GM06990 (cell line): ENCODE measurements around the gene PDYN.

Source experiments
- DNase-seq: peaks from one replicate; pipeline ENCODE4 v3.0.0-alpha.2; 2011; ENCODE audit not compliant: insufficient read length; ENCODE audit errors: extremely low read depth
- H3K27me3 ChIP-seq: replicated peaks from 2 replicates; pipeline ENCODE4 v1.6.0; 2011; ENCODE audit warnings: low read length; ENCODE audit not compliant: control insufficient read depth, insufficient read depth
- H3K36me3 ChIP-seq: 2 replicates; pipeline ENCODE4 v1.5.1; 2011; ENCODE audit warnings: low read length; ENCODE audit not compliant: control insufficient read depth, insufficient read depth
- H3K4me3 ChIP-seq: replicated peaks from 2 replicates; pipeline ENCODE4 v1.5.1; 2011; ENCODE audit warnings: low read depth, mild to moderate bottlenecking, control low read depth, low read length
- CTCF ChIP-seq: IDR thresholded peaks from 2 replicates; pipeline ENCODE4 v1.5.1; 2011; ENCODE audit warnings: low read length, control low read depth, mild to moderate bottlenecking, inconsistent platforms; ENCODE audit not compliant: insufficient read depth, poor library complexity, severe bottlenecking

Gene PDYN

GRCh38 chr20:1995531-1996310, 1.9 kb upstream of the PDYN start:
- Histone ChIP-seq H3K4me3 (no peak overlapping the region), H3K36me3 (no peaks in the 10 kb centered on the region), H3K27me3 (peaks cover 1% of the 10 kb centered on the region)
- no peak for DNase-seq
- no peak for TF ChIP-seq CTCF

- Histone ChIP-seq H3K36me3 (no peaks in the 10 kb centered on the region), H3K4me3 (no peak overlapping the region), H3K27me3 (peaks cover 1% of the 10 kb centered on the region)
- TF ChIP-seq CTCF: no peak
- no peak for DNase-seq
These were observed 769 bp upstream of the PDYN start for GRCh38 chr20:1994627-1995026.

GRCh38 chr20:1992359-1993110, 1.3 kb downstream of the PDYN start:
- Histone ChIP-seq H3K4me3 (no peak overlapping the region), H3K27me3 (no peaks in the 10 kb centered on the region; the same call in none of the 2 replicates), H3K36me3 (no peaks in the 10 kb centered on the region)
- TF ChIP-seq CTCF: no peak
- no peak for DNase-seq

- TF ChIP-seq CTCF: no peak
- no peak for DNase-seq
- Histone ChIP-seq H3K27me3 (peaks cover 1% of the 10 kb centered on the region; the same call in 1 of the 2 replicates), H3K4me3 (no peak overlapping the region), H3K36me3 (no peaks in the 10 kb centered on the region)
These were observed 6.0 kb downstream of the PDYN start for GRCh38 chr20:1987826-1988225.

GRCh38 chr20:1983301-1983700, 10.6 kb downstream of the PDYN start:
- Histone ChIP-seq H3K27me3 (peaks cover 1% of the 10 kb centered on the region; the same call in 1 of the 2 replicates), H3K36me3 (no peaks in the 10 kb centered on the region), H3K4me3 (no peak overlapping the region)
- TF ChIP-seq CTCF: no peak
- DNase-seq: no peak
